ENCODE results near the gene NAT9. TPM values are rescaled to one million over a fixed set of nuclear protein-coding genes. Genes with fewer than 3 reads are reported as not detected.
A peak's percentile ranks its signal among the peaks of the same experiment; 100 is the strongest.

The NAT9 gene
- total RNA-seq, 4 donors from 2014 or later, result 15.1 to 35.9 (median 24.2) TPM

- DNase-seq (ENCODE audit: low spot score) (no peak), ATAC-seq (ENCODE audit: low FRiP score) (no peak)
- TF ChIP-seq, protein P1, sequence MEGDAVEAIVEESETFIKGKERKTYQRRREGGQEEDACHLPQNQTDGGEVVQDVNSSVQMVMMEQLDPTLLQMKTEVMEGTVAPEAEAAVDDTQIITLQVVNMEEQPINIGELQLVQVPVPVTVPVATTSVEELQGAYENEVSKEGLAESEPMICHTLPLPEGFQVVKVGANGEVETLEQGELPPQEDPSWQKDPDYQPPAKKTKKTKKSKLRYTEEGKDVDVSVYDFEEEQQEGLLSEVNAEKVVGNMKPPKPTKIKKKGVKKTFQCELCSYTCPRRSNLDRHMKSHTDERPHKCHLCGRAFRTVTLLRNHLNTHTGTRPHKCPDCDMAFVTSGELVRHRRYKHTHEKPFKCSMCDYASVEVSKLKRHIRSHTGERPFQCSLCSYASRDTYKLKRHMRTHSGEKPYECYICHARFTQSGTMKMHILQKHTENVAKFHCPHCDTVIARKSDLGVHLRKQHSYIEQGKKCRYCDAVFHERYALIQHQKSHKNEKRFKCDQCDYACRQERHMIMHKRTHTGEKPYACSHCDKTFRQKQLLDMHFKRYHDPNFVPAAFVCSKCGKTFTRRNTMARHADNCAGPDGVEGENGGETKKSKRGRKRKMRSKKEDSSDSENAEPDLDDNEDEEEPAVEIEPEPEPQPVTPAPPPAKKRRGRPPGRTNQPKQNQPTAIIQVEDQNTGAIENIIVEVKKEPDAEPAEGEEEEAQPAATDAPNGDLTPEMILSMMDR (IDR thresholded peaks at IDR 0.05), result no peak
Observed at GRCh38 chr17:74761931-74762330, 14.2 kb downstream of the NAT9 start.

GRCh38 chr17:74761419-74761818 lies 14.7 kb downstream of the NAT9 start:
- no peak for ATAC-seq (ENCODE audit: low FRiP score)
- DNase-seq (ENCODE audit: low spot score), result no peak
- TF ChIP-seq, protein P1 (IDR thresholded peaks at IDR 0.05), result no peak

- ATAC-seq (ENCODE audit: low FRiP score) (no peak), DNase-seq (ENCODE audit: low spot score) (no peak)
- TF ChIP-seq, protein P1 (IDR thresholded peaks at IDR 0.05), result no peak
Observed at GRCh38 chr17:74760404-74761105, 15.6 kb downstream of the NAT9 start.

GRCh38 chr17:74759941-74760340 lies 16.2 kb downstream of the NAT9 start:
- no peak for ATAC-seq (ENCODE audit: low FRiP score)
- no peak for DNase-seq (ENCODE audit: low spot score)
- TF ChIP-seq, protein P1 (IDR thresholded peaks at IDR 0.05), result no peak

DNA sequence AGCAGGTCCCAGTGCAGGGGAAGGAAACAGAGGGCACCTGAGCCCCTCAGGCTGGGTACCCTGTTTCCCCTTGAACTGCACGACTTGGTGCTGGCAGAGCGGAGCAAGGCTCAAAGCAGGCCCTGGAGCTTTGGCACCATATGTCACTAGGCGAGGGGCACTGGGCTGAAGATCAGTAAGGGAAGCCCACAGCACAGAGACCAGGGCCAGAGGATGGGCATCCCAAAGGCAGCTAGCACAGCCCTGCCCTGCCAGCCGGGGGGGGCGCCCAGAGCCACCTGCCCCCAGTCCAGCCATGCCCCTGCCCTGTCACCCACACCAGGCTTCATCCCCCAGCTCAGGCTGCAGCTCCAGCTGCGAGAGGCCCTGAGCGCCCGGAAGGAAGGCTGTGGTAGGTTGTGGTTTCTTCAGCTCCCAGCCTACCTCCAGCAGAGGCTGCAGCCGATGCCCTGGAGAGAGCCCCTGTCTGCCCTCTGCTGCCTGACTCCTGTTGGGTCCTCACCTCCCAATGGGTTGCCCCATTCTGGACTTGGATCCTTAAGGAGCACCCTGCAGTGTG lies 16.8 kb downstream of the NAT9 start:
- TF ChIP-seq, protein P1 (IDR thresholded peaks at IDR 0.05), result no peak
- ATAC-seq (ENCODE audit: low FRiP score) (no peak), DNase-seq (ENCODE audit: low spot score) (no peak)

GRCh38 chr17:74758848-74759168 lies 17.3 kb downstream of the NAT9 start:
- TF ChIP-seq, protein P1 (IDR thresholded peaks at IDR 0.05), result no peak
- ATAC-seq (ENCODE audit: low FRiP score) (peak; percentile 52), DNase-seq (ENCODE audit: low spot score) (no peak)
